NCI-H2107 treated with DMSO at 0.1 percent for 48 hours (cell line): ENCODE measurements around the gene TOR4A.
"Not testable (repeated sequence)": the region's sequence is repeated elsewhere in the genome, so short reads cannot be mapped to it uniquely, and the experiment has no call there.

ENCODE experiments used
- DNase-seq: peaks from one replicate; lab custom pipeline; 2025; ENCODE audit not compliant: unreplicated experiment; lab: John Stamatoyannopoulos, UW

Gene TOR4A

GRCh38 chr9:137251490-137252268 lies 25.8 kb upstream of the TOR4A start:
- no peak for DNase-seq

DNA sequence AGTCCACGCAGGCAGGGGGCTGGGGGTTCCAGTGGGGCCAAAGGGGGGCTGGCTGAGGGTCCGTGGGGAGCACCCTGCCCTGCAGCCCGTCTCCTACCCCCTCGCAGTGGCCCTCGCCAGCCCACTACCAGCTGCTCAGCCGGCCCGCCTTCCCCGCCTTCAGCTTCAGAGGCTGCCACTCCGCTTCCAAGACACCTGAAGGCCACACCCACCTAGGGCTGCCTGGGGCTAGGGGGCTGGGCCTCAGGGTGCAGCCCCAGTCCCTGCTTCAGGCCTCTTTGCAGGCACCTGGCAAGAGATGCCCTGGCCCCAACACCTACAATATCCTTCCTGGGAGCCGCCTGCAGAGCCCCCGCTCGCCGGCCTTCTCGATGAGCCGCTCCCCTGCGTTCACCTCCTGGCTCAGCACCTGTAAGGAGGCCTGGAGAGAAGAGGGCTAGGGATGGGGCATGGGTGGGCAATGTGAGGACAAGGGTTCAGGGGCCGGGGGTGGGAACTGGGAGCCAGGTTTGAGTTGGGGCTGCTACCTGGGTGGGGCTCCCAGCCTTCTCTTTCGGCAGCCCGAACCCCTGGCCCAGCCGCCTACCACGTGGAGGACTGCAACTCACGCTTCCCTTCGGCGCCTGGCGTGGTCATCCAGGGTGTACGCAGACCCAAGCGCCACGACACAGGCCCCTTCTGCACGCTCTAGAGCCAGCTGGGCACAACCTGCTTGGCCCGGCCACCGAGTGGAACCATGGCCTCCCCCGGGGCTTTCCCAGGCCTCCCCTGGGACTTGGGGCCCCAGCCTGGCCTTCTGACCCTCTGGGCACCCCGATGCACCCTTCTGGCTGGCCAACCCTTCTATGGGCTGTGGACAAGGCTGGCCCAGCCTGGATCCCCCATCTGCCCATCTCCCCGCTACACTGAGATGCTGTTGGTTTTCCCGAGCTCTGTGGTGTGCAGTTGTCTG lies 24.7 kb upstream of the TOR4A start:
- DNase-seq = no peak

GRCh38 chr9:137253717-137254623 lies 23.6 kb upstream of the TOR4A start:
- DNase-seq = no peak

DNA sequence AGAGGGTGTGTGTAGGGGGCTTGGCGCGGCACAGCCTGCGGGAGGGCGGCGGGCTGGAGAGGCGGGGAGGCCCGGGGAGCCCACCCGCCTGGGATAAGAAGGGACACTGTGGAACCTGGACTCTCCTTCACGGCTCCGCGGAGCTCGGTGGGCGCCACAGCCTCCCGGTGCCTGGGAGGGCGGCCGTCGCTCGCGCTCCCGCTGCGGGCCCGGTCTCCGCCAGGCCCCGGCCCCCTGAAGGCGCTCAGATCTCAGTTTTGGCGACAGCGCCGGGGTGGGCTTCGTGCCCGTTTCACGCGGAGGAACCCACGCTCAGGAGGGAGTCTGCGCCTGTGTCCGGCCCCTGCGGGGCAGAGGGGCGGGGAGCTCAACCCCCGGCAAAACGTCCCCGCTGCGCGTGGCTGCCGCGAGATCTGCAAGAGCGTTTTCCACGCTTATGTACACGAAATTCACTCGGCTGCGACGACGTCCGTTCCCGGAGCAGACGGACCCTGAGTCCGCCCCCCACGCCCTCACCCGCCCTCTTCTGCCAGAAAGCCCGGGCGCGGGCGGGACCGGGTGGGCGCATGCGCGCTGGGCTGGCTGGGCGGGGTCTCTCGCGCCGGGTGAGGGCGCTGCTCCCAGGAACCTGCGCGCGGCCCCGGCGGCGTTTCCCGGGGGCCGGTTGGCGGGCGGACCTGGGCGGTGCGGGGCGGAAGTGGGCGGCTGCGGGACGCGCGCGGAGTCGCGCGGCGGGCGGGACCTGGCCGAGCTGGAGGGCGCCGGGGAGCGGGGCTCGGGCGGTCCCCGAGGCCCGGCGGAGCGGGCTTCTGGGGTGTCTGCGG lies 22.7 kb upstream of the TOR4A start, which contains the start of gene NELFB:
NELFB (plus strand) TSS at position 704 of the 824 bp plus-strand sequence.
- DNase-seq = peak; percentile 73

DNA sequence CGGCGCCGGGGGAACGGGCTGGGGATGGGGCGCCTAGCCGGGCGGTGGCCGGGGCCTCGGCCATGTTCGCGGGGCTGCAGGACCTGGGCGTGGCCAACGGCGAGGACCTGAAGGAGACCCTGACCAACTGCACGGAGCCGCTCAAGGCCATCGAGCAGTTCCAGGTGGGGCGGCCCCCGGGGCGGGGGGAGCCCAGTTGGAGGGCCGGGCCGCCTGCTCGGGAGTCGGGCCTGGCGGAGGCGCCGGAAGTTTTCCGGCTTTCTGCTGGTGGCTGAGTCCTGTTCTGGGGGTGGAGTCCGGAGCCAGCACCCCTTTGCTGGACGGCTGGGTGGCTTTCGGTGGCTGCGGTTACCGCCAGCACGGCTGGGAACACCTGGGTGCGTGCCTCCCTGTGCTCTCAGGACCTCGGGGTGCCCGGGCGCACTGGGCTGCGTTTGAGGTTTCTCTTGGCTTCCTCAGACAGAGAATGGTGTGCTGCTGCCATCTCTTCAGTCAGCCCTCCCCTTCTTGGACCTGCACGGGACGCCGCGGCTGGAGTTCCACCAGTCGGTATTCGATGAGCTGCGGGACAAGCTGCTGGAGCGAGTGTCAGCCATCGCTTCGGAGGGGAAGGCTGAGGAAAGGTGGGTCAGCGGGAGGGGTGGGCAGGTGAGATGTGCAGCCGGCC lies 21.9 kb upstream of the TOR4A start:
- no peak for DNase-seq

GRCh38 chr9:137256362-137256761 lies 21.2 kb upstream of the TOR4A start:
- no peak for DNase-seq

GRCh38 chr9:137256856-137257255 lies 20.7 kb upstream of the TOR4A start:
- no peak for DNase-seq

GRCh38 chr9:137262173-137262908 lies 15.2 kb upstream of the TOR4A start:
- not testable (repeated sequence) for DNase-seq

GRCh38 chr9:137262909-137263285 lies 14.6 kb upstream of the TOR4A start:
- DNase-seq = no peak

- no peak for DNase-seq
These were observed 14.0 kb upstream of the TOR4A start for GRCh38 chr9:137263506-137263905.

- no peak for DNase-seq
These were observed 13.5 kb upstream of the TOR4A start for GRCh38 chr9:137264067-137264466.

DNA sequence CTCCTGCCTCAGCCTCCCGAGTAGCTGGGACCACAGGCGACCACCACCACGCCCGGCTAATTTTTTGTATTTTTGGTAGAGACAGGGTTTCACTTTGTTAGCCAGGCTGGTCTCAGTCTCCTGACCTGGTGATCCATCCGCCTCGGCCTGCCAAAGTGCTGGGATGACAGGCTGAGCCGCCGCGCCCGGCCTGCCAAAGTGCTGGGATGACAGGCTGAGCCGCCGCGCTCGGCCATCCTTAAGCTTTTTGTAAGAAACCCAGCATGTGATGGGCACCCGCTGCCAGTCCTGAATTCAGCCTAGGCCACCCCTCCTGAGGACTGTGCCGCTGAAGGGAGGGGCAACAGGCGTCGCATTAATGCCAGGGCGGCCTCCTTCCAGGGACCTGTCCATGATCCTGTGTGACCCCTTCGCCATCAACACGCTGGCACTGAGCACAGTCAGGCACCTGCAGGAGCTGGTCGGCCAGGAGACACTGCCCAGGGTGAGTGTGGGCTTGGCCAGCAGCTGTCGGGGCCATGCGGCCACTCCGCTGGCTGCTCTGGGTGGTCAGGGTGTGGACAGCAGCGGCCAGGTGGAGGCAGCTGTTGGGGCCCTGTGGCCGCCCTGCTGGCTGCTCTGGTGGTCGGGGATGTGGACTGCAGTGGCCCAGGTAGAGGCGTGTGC lies 11.9 kb upstream of the TOR4A start:
- no peak for DNase-seq

- no peak for DNase-seq
These were observed 11.4 kb upstream of the TOR4A start for GRCh38 chr9:137266162-137266527.

DNA sequence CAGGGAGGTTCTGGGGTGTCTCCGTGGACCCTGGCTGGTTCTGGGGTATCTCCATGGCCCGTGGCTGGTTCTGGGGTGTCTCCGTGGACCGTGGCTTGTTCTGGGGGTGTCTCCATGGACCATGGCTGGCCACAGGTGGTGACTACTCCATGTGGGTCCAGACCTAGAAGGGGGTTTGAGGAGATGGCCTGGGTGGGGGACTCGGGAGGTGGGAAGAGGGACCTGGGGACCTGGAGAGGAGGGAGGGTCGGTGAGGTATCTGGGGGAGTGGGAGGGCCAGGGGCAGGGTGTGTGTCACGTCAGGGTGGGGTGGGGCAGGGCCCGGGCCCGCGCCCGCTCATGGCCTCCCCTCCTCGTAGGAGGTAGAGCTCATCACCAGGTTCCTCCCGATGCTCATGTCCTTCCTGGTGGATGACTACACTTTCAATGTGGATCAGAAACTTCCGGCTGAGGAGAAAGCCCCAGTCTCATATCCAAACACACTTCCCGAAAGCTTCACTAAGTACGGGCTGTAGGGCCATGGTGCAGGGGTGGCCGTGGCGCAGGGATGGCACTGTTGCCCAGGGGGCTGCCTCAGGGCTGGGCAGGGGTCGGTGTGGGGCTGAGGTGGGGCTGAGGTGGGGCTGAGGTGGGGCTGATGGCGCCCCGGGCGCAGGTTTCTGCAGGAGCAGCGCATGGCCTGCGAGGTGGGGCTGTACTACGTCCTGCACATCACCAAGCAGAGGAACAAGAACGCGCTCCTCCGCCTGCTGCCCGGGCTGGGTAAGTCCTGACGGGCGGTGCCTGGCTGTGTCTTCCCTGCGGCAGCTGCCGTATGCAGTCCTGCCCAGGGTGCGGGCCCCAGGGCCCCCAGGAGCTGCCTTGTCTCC lies 10.7 kb upstream of the TOR4A start:
- no peak for DNase-seq

- no peak for DNase-seq
These were observed 9.6 kb upstream of the TOR4A start for GRCh38 chr9:137267933-137268355.

DNA sequence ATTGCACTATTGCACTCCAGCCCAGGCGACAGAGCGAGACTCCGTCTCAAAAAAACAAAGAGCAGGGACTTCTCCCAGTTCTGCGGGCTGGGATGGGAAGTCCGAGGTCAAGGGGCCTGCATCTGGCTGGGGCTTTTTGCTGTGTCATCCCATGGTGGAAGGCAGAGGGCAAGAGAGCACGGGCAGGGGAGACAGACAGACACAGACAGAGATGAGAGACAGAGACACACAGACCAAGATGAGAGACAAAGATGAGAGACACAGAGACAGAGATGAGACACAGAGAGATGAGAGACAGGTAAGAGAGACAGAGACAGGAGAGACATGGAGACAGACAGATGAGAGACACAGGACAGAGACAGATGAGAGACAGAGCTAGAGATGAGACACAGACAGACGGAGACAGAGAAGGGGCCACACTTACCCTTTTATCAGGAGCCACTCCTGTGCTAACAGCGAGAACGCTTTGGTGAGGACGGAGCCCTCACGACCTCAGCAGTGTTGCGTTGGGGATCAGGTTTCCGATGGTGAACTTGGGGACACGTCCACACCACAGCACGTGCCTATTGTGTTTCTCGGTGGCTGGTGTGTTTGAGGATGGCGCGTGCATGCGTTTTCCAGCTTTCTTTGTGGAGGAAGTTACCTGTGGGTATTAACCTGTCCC lies 8.9 kb upstream of the TOR4A start:
- DNase-seq = no peak

DNA sequence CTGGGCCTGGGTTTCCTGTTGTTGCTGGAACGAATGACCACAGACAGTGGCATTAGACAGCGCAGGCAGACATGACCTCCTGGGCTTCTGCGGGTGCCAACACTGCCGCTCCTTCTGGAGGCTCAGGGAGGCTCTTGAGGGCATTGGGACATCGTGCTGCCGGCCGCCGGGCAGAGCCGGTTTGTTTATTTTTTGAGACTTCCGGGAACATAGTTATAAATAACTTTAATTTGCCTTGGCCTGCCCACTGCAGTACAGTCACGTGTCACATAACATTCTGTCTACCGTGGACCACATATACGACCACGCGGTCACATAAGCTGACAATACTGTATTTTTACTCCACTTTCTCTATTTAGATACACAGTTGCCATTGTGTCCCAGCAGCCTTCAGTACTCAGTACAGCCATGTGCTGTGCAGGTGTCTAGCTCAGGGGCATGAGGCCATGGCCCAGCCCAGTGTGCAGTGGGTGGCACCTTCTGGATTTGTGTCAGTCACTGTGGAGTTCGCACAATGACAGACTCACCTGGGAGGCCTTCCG lies 8.2 kb upstream of the TOR4A start:
- no peak for DNase-seq
